Mesendoderm (in vitro differentiated cells): ENCODE data around the gene VAMP3. TPM values are rescaled to one million over a fixed set of nuclear protein-coding genes. Genes with fewer than 3 reads are reported as not detected.

ENCODE experiments used
- DNase-seq: peaks from one replicate; pipeline ENCODE4 v3.0.0; 2013
- H2AK5ac ChIP-seq: 2 replicates; pipeline ENCODE4 v1.6.1; 2013; ENCODE audit warnings: low read length, inconsistent platforms
- H2BK120ac ChIP-seq: 2 replicates; pipeline ENCODE4 v1.6.1; 2013; ENCODE audit warnings: low read depth, mild to moderate bottlenecking, low read length, moderate library complexity, mixed read lengths
- H2BK15ac ChIP-seq: replicated peaks from 2 replicates; pipeline ENCODE4 v1.6.1; 2013; ENCODE audit warnings: low read depth, mild to moderate bottlenecking, moderate library complexity
- H2BK5ac ChIP-seq: 2 replicates; pipeline ENCODE4 v1.6.1; 2013; ENCODE audit warnings: low read length, inconsistent platforms
- H3K18ac ChIP-seq: 2 replicates; pipeline ENCODE4 v1.6.1; 2013; ENCODE audit warnings: mild to moderate bottlenecking, low read length, mixed read lengths
- H3K23ac ChIP-seq: one replicate; pipeline ENCODE4 v1.6.1; 2013; ENCODE audit warnings: low read length
- H3K27ac ChIP-seq: 2 replicates; pipeline ENCODE4 v1.5.1; 2013; ENCODE audit warnings: low read depth, mild to moderate bottlenecking, inconsistent platforms, low read length, moderate library complexity
- H3K27me3 ChIP-seq: 2 replicates; pipeline ENCODE4 v1.6.1; 2013; ENCODE audit warnings: low read length, control low read depth, mild to moderate bottlenecking, inconsistent platforms; ENCODE audit not compliant: insufficient read depth, poor library complexity
- H3K36me3 ChIP-seq: 2 replicates; pipeline ENCODE4 v1.6.1; 2013; ENCODE audit warnings: low read length, inconsistent platforms; ENCODE audit not compliant: control insufficient read depth, insufficient read depth
- H3K4ac ChIP-seq: one replicate; pipeline ENCODE4 v1.6.1; 2013; ENCODE audit warnings: low read depth, mild to moderate bottlenecking, low read length, moderate library complexity
- H3K4me1 ChIP-seq: 2 replicates; pipeline ENCODE4 v1.6.1; 2013; ENCODE audit warnings: low read depth, low read length, inconsistent platforms; ENCODE audit not compliant: control insufficient read depth
- H3K4me2 ChIP-seq: 2 replicates; pipeline ENCODE4 v1.6.1; 2013; ENCODE audit warnings: low read length
- H3K4me3 ChIP-seq: 2 replicates; pipeline ENCODE4 v1.5.1; 2013; ENCODE audit warnings: mild to moderate bottlenecking, low read length
- H3K56ac ChIP-seq: one replicate; pipeline ENCODE4 v1.6.1; 2013; ENCODE audit warnings: low read length
- H3K79me1 ChIP-seq: 2 replicates; pipeline ENCODE4 v1.6.1; 2013; ENCODE audit warnings: low read length, inconsistent platforms
- H3K79me2 ChIP-seq: 2 replicates; pipeline ENCODE4 v1.6.1; 2013; ENCODE audit warnings: mild to moderate bottlenecking, low read length; ENCODE audit not compliant: control insufficient read depth, insufficient read depth
- H3K9ac ChIP-seq: 2 replicates; pipeline ENCODE4 v1.6.1; 2013; ENCODE audit warnings: low read length, inconsistent platforms
- H4K5ac ChIP-seq: one replicate; pipeline ENCODE4 v1.6.1; 2013; ENCODE audit warnings: low read length
- H4K8ac ChIP-seq: one replicate; pipeline ENCODE4 v1.6.1; 2013; ENCODE audit warnings: low read depth, mild to moderate bottlenecking, control low read depth, low read length, moderate library complexity
- WGBS: extraction: QIAGEN DNeasy Blood & Tissue Kit; methylation state at CpG from one replicate; pipeline ENCODE4 v1.1.7; 2013; ENCODE audit warnings: low lambda C conversion rate, missing lambda C conversion rate; ENCODE audit not compliant: insufficient coverage; ENCODE audit errors: extremely low coverage; 5-methylcytosine and 5-hydroxymethylcytosine counted together
- polyA plus RNA-seq, 2 experiments: library from polyadenylated mRNA; stranded (reverse); fragments of 200-250 nt; gene quantifications; one replicate each; pipeline ENCODE4 v1.2.3, GENCODE V29; 2013

The VAMP3 gene, protein sequence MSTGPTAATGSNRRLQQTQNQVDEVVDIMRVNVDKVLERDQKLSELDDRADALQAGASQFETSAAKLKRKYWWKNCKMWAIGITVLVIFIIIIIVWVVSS
- polyA plus RNA-seq (2013, experiment 1 of 2), result 44.8 TPM
- 44.3 TPM for polyA plus RNA-seq (2013, experiment 2 of 2)

DNA sequence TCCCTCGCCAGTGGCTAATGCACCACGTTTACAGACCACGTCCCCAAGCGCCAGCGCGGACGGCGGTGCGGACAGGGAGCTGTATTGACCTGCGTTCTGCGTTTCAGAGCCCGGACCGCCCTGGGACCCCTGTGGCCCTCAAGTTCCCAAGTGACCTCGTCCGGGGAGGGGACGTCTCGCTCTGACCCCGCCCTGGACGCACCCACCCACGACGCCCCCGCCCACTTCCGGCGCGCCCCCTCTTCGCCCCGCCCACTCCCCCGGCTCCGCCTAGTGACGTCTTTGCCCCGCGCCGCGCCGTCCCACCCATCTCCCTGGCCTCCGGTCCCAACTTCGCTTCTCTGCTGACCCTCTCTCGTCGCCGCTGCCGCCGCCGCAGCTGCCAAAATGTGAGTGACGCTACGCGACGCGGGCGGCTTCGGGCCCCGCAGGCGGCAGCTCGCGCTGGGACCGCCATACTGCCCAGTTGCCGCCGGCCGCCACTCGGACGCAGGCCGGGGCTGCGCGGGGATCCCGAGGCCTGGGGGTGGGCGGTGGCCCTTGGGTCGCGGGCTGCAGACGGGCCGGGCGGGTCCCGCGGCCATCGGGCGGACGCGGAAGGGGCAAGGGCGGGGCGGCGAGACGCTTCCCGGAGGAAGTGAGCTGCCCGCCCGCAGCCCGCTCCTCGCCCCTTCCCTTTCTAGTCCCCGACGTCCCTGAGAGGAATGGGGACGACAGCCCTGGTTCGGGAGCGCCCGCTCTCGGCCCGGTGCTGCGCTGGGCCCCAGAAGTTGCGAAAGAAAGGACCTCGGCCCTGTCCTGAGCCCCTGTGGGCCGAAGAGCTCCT, at the start of gene VAMP3:
VAMP3 (plus strand) TSS at position 300 of the 826 bp plus-strand sequence; CDS start at position 388, 88 bp downstream.
- peaks cover 16% of the 10 kb centered on the region for H3K79me1 ChIP-seq
- H3K4me2 ChIP-seq, result peak within 1 kb of the TSS; percentile 78
- H3K79me2 ChIP-seq, result peaks cover 20% of the 10 kb centered on the region
- no peak within 1 kb of the TSS for H4K8ac ChIP-seq
- peak; percentile 89 for DNase-seq
- peak within 1 kb of the TSS; percentile 81 for H3K4me3 ChIP-seq
- peak within 1 kb of the TSS; percentile 93 for H3K9ac ChIP-seq
- H3K27ac ChIP-seq, result peak within 1 kb of the TSS; percentile 81
- H3K4me1 ChIP-seq, result peaks cover 4% of the 10 kb centered on the region
- H3K23ac ChIP-seq, result no peak within 1 kb of the TSS
- no peak within 1 kb of the TSS for H3K18ac ChIP-seq
- H2BK120ac ChIP-seq, result no peak within 1 kb of the TSS
- H2BK15ac ChIP-seq, result no peak within 1 kb of the TSS
- H3K56ac ChIP-seq, result peak within 1 kb of the TSS; percentile 91
- H3K4ac ChIP-seq, result no peak within 1 kb of the TSS
- no CpG with 5 or more reads among the region's 97 CpGs for WGBS
- H2AK5ac ChIP-seq, result no peak within 1 kb of the TSS
- H2BK5ac ChIP-seq, result no peak within 1 kb of the TSS
- H3K36me3 ChIP-seq, result peaks cover 1% of the 10 kb centered on the region
- no peak within 1 kb of the TSS for H4K5ac ChIP-seq
- no peaks in the 10 kb centered on the region for H3K27me3 ChIP-seq

DNA sequence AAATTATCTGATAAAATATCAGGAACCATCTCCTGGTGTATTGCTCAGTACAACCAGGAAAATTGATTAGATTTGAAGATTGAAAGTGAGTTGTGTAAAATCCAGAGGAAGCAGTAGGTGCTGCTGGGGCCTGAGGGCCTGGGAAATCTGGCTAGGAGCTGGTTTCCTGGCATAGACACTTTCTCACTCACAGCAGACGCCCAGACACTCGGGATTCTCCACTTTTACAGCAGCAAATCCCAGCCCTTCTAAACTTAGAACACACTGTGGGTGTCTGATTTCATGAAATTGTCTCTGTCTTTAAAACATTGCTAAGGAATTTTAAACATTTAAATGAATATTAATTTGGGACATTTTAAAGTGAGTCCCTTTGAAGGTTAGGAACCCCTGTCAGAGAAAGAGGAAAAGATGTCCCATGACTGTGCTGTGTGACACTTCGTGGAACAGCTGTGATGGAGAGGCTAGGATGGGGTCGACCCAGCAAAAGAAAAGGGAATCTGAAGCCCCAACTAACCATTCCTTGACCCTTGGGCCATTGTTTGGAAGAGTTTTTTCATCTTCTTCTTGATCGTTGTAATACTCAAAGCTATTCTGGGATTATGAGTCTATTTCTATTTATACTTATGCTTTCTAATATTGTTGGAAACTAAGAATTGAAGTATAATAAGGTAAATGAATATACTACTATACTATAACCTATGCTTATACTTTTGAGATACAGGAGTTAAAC, 49.0 kb upstream of the VAMP3 start:
- Histone ChIP-seq H3K27ac (no peak overlapping the region), H3K4me2 (no peak overlapping the region), H3K4ac (no peak overlapping the region), H3K4me3 (no peak overlapping the region), H3K79me2 (no peaks in the 10 kb centered on the region), H4K5ac (no peak overlapping the region), H4K8ac (no peak overlapping the region), H3K56ac (no peak overlapping the region), H2BK5ac (no peak overlapping the region), H3K79me1 (no peaks in the 10 kb centered on the region), H2BK15ac (no peak overlapping the region), H2AK5ac (no peak overlapping the region), H3K9ac (no peak overlapping the region), H3K36me3 (no peaks in the 10 kb centered on the region), H2BK120ac (no peak overlapping the region), H3K27me3 (no peaks in the 10 kb centered on the region), H3K23ac (no peak overlapping the region), H3K18ac (no peak overlapping the region), H3K4me1 (no peaks in the 10 kb centered on the region)
- DNase-seq, result no peak
- WGBS, result no CpG with 5 or more reads among the region's 5 CpGs

GRCh38 chr1:7722670-7723012, 48.5 kb upstream of the VAMP3 start:
- Histone ChIP-seq H3K27me3 (no peaks in the 10 kb centered on the region), H4K8ac (no peak overlapping the region), H2BK15ac (no peak overlapping the region), H2BK5ac (no peak overlapping the region), H3K23ac (no peak overlapping the region), H3K4me1 (no peaks in the 10 kb centered on the region), H3K4me3 (no peak overlapping the region), H3K4me2 (no peak overlapping the region), H2AK5ac (no peak overlapping the region), H3K36me3 (no peaks in the 10 kb centered on the region), H3K27ac (no peak overlapping the region), H3K56ac (no peak overlapping the region), H3K18ac (no peak overlapping the region), H3K79me2 (no peaks in the 10 kb centered on the region), H2BK120ac (no peak overlapping the region), H3K4ac (no peak overlapping the region), H3K79me1 (no peaks in the 10 kb centered on the region), H4K5ac (no peak overlapping the region), H3K9ac (no peak overlapping the region)
- WGBS, result no CpG with 5 or more reads among the region's 2 CpGs
- DNase-seq, result no peak

DNA sequence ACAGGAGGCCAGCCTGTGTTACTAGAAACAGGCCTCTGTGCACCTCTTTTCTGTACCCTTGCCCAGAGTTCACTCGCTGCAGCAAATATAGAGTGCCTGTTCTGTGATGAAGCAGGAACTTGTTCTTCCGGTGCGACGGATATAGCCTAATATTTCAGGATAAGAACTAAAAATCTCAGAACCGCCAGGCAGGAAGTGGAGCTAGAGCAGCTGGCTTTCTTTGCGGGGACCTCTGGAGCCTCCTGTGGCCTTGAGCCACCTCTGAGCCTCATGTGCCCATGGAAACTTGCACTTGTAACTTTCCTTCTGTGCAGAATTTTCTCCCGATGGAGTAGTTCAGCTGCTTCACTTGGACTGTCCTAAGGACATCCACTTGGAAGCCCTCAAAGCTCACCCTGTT, 44.5 kb upstream of the VAMP3 start:
- Histone ChIP-seq H4K8ac (no peak overlapping the region), H3K4me2 (no peak overlapping the region), H4K5ac (no peak overlapping the region), H3K79me1 (no peaks in the 10 kb centered on the region), H3K18ac (no peak overlapping the region), H2BK5ac (no peak overlapping the region), H2BK120ac (no peak overlapping the region), H3K4ac (no peak overlapping the region), H3K36me3 (no peaks in the 10 kb centered on the region), H3K79me2 (no peaks in the 10 kb centered on the region), H3K56ac (no peak overlapping the region), H2AK5ac (no peak overlapping the region), H3K4me1 (no peaks in the 10 kb centered on the region), H3K27me3 (no peaks in the 10 kb centered on the region), H3K4me3 (no peak overlapping the region), H3K23ac (no peak overlapping the region), H3K9ac (no peak overlapping the region), H2BK15ac (no peak overlapping the region), H3K27ac (no peak overlapping the region)
- DNase-seq, result no peak
- WGBS, result no CpG with 5 or more reads among the region's 7 CpGs

DNA sequence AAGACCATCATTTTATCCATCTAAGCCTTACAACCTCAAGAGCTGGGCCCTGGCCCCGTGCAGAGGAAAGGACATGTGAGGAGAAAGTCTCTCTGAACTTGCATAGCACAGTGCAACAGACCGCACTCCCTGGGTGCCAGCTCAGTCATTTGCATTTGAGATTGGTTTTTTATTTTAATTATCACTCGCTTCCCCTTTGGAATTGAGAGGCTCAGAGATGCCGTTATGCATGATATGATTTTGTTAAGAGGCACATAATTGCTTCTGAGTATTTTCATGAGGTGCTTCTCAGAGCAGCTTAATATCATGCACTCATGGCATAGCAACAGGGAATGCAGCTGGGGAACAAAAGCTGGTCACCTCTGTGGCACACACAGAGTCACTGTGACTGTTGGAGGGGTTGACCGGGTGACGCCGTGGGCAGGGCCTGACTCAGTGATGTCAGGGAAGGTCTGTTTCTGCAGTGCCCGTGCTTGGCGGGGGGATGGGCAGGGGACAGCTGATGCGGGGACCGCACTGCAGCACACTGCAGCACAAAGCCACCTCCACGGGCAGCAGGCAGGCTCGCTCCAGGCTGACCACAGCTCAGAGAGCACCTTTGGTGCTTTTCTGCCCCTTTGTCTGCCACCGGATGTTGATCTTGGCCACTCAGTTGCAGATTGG, 43.2 kb upstream of the VAMP3 start:
- Histone ChIP-seq H2BK15ac (no peak overlapping the region), H3K79me1 (no peaks in the 10 kb centered on the region), H2BK120ac (no peak overlapping the region), H3K18ac (no peak overlapping the region), H3K36me3 (no peaks in the 10 kb centered on the region), H2AK5ac (no peak overlapping the region), H3K27me3 (no peaks in the 10 kb centered on the region), H3K56ac (no peak overlapping the region), H3K23ac (no peak overlapping the region), H3K79me2 (no peaks in the 10 kb centered on the region), H3K4me3 (no peak overlapping the region), H3K4me1 (no peaks in the 10 kb centered on the region), H3K4ac (no peak overlapping the region), H4K8ac (no peak overlapping the region), H3K9ac (no peak overlapping the region), H3K27ac (no peak overlapping the region), H3K4me2 (no peak overlapping the region), H2BK5ac (no peak overlapping the region), H4K5ac (no peak overlapping the region)
- DNase-seq, result no peak
- WGBS, result no CpG with 5 or more reads among the region's 14 CpGs
